ENCODE results near the gene TMEM109.

Gene TMEM109

DNA sequence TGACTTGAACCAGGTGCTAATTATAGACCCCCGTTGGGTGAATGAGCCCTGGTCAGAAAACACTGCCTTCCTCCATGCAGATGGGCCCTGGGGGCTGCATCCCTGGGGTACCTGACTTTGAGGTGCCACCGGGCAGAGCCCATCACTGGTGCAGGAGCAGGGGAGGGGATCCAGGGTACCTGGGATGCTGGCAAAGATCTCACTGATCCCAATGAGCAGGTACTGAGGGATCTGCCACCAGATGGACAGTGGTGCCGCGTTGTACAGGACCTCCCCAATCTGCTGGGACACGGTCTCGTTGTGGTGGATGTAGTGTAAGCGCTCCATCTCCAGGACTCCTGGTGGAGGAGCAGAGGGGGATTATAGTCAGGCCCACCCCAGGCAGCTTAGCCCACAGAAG lies 25.3 kb downstream of the TMEM109 start:
- Histone ChIP-seq H3K27me3 (ENCODE audit: insufficient read depth, low read length, poor library complexity, severe bottlenecking) (no peaks in the 10 kb centered on the region), H3K4me2 (ENCODE audit: low read depth, low read length, poor library complexity, severe bottlenecking) (no peak overlapping the region), H3K9me3 (ENCODE audit: insufficient read depth, low read depth, low read length) (no peaks in the 10 kb centered on the region), H3K79me2 (ENCODE audit: insufficient read depth, low read length) (no peaks in the 10 kb centered on the region), H3K4me1 (ENCODE audit: insufficient read depth, low read length, poor library complexity, severe bottlenecking) (no peaks in the 10 kb centered on the region), H3K36me3 (ENCODE audit: insufficient read depth, low read length) (no peaks in the 10 kb centered on the region), H4K20me1 (ENCODE audit: insufficient read depth, low read length, poor library complexity, severe bottlenecking) (no peaks in the 10 kb centered on the region), H3K4me3 (ENCODE audit: low read length, poor library complexity, severe bottlenecking) (no peak overlapping the region), H3K9ac (ENCODE audit: low read depth, low read length, poor library complexity, severe bottlenecking) (no peak overlapping the region), H3F3A (ENCODE audit: low read depth) (no peaks in the 10 kb centered on the region), H2AFZ (ENCODE audit: low read length) (no peak overlapping the region), H3K9me2 (replicated peaks; ENCODE audit: low read depth, low read length) (no peaks in the 10 kb centered on the region)
- no peak for TF ChIP-seq EZH2phosphoT487 (IDR thresholded peaks at IDR 0.05; ENCODE audit: borderline replicate concordance)
- TF ChIP-seq, protein P1, sequence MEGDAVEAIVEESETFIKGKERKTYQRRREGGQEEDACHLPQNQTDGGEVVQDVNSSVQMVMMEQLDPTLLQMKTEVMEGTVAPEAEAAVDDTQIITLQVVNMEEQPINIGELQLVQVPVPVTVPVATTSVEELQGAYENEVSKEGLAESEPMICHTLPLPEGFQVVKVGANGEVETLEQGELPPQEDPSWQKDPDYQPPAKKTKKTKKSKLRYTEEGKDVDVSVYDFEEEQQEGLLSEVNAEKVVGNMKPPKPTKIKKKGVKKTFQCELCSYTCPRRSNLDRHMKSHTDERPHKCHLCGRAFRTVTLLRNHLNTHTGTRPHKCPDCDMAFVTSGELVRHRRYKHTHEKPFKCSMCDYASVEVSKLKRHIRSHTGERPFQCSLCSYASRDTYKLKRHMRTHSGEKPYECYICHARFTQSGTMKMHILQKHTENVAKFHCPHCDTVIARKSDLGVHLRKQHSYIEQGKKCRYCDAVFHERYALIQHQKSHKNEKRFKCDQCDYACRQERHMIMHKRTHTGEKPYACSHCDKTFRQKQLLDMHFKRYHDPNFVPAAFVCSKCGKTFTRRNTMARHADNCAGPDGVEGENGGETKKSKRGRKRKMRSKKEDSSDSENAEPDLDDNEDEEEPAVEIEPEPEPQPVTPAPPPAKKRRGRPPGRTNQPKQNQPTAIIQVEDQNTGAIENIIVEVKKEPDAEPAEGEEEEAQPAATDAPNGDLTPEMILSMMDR (conservative IDR thresholded peaks at IDR 0.05; ENCODE audit: low read length): no peak

DNA sequence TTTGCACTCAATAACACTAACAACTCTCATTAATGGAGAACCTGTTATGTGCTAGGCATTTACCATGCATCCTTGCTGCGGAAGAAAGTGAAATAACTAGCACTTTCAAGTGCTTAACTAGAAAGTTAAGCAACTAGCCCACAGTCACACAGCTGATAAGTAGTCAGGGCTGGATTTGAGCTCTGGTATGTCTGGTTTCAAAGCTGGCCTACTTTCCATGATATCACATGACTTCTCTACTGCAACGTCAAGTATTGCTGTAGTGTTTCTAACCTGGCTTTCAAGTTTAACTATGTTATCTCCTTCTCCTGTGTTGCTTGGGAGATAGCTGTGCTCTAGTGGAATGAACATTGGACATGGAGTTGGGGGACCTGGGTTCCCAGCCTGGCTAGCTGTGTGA lies 25.9 kb downstream of the TMEM109 start:
- Histone ChIP-seq H3K79me2 (ENCODE audit: insufficient read depth, low read length) (no peaks in the 10 kb centered on the region), H3K9me3 (ENCODE audit: insufficient read depth, low read depth, low read length) (no peaks in the 10 kb centered on the region), H3K4me1 (ENCODE audit: insufficient read depth, low read length, poor library complexity, severe bottlenecking) (no peaks in the 10 kb centered on the region), H3K9ac (ENCODE audit: low read depth, low read length, poor library complexity, severe bottlenecking) (no peak overlapping the region), H4K20me1 (ENCODE audit: insufficient read depth, low read length, poor library complexity, severe bottlenecking) (no peaks in the 10 kb centered on the region), H2AFZ (ENCODE audit: low read length) (no peak overlapping the region), H3K9me2 (replicated peaks; ENCODE audit: low read depth, low read length) (no peaks in the 10 kb centered on the region), H3K4me3 (ENCODE audit: low read length, poor library complexity, severe bottlenecking) (no peak overlapping the region), H3K4me2 (ENCODE audit: low read depth, low read length, poor library complexity, severe bottlenecking) (no peak overlapping the region), H3K36me3 (ENCODE audit: insufficient read depth, low read length) (no peaks in the 10 kb centered on the region), H3K27me3 (ENCODE audit: insufficient read depth, low read length, poor library complexity, severe bottlenecking) (no peaks in the 10 kb centered on the region), H3F3A (ENCODE audit: low read depth) (no peaks in the 10 kb centered on the region)
- TF ChIP-seq, protein P1 (conservative IDR thresholded peaks at IDR 0.05; ENCODE audit: low read length): no peak
- no peak for TF ChIP-seq EZH2phosphoT487 (IDR thresholded peaks at IDR 0.05; ENCODE audit: borderline replicate concordance)

DNA sequence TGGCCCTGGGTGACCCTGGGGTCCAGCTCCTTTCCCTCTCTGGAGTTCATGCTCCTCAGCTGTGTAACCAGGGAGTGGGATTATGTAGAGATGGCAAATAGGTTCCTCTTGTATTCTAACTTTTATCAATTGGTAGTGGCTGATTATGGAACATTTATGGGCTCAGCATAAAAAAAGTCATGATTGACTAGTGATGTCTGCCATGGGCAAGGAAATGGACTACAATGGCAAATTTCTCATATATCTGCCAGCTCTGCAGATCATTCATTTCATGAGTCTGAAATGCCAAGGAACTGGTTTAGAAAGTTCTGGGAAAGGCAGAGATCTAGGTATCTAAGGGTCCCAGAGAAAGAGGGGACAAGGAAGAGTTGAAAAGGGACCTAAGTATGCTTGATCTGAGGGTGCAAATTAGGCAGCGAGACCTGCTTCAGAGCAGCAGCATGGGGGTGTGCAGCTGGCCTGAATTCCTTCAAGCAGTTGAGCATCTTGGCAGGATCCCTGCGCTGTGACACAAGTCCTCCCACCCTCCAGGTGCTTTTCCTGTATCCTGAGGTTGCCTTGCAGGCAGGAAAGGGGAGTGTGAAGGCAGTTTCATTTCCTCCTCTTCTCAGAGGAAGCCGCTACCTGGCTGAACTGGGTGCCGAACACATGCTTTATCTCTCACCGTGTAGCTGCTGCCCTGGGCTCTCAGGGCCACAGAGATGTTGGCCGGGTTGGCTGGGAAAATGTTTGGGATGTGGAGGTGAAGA lies 27.6 kb downstream of the TMEM109 start:
- Histone ChIP-seq H3K79me2 (ENCODE audit: insufficient read depth, low read length) (no peaks in the 10 kb centered on the region), H3K9ac (ENCODE audit: low read depth, low read length, poor library complexity, severe bottlenecking) (no peak overlapping the region), H3K36me3 (ENCODE audit: insufficient read depth, low read length) (no peaks in the 10 kb centered on the region), H3F3A (ENCODE audit: low read depth) (no peaks in the 10 kb centered on the region), H2AFZ (ENCODE audit: low read length) (no peak overlapping the region), H3K4me2 (ENCODE audit: low read depth, low read length, poor library complexity, severe bottlenecking) (no peak overlapping the region), H3K4me1 (ENCODE audit: insufficient read depth, low read length, poor library complexity, severe bottlenecking) (no peaks in the 10 kb centered on the region), H3K4me3 (ENCODE audit: low read length, poor library complexity, severe bottlenecking) (no peak overlapping the region), H3K9me2 (replicated peaks; ENCODE audit: low read depth, low read length) (no peaks in the 10 kb centered on the region), H3K27me3 (ENCODE audit: insufficient read depth, low read length, poor library complexity, severe bottlenecking) (no peaks in the 10 kb centered on the region), H3K9me3 (ENCODE audit: insufficient read depth, low read depth, low read length) (no peaks in the 10 kb centered on the region), H4K20me1 (ENCODE audit: insufficient read depth, low read length, poor library complexity, severe bottlenecking) (no peaks in the 10 kb centered on the region)
- no peak for TF ChIP-seq EZH2phosphoT487 (IDR thresholded peaks at IDR 0.05; ENCODE audit: borderline replicate concordance)
- TF ChIP-seq, protein P1 (conservative IDR thresholded peaks at IDR 0.05; ENCODE audit: low read length): no peak
